SK-N-SH (cell line): ENCODE measurements around the gene SLC24A5. TPM values are rescaled to one million over a fixed set of nuclear protein-coding genes. Genes with fewer than 3 reads are reported as not detected.

ENCODE experiments used
- CTCF ChIA-PET: fragments of 300-600, 350-600 bp; formaldehyde crosslinking; extraction: SDS; loops from one replicate; lab custom pipeline; 2021; lab: Yijun Ruan, JAX
- POLR2A ChIA-PET: fragments of 350-600 bp; sonication (Branson Sonifier 250); formaldehyde crosslinking; extraction: SDS; loops from one replicate; lab custom pipeline; 2020; ENCODE audit warnings: antibody characterized with exemption, inconsistent platforms; lab: Yijun Ruan, JAX
- DNase-seq: peaks from one replicate; pipeline ENCODE4 v3.0.0; 2012
- H2AFZ ChIP-seq: fragments of 200-600 bp; sonication (generic); 2 replicates; pipeline ENCODE4 v1.8.1; 2016; ENCODE audit warnings: antibody characterized with exemption, mild to moderate bottlenecking, low read depth
- H3F3A ChIP-seq: fragments of 200-600 bp; sonication (generic); replicated peaks from 2 replicates; pipeline ENCODE3; 2016; ENCODE audit warnings: antibody characterized with exemption, mild to moderate bottlenecking; ENCODE audit not compliant: insufficient read depth
- H3K27ac ChIP-seq, 2 experiments: fragments of 200-500 bp in 1 of 2; fragments of 200-600 bp in 1 of 2; sonication (Bioruptor generic) in 1 of 2; sonication (generic), shearing (Covaris generic) in 1 of 2; 2 replicates each; pipeline versions ENCODE4 v1.5.1 to v1.6.1; 2014 to 2016; ENCODE audit warnings: low read depth in 2 of 2, inconsistent platforms in 1 of 2, low read length in 1 of 2, mild to moderate bottlenecking in 1 of 2, mixed read lengths in 1 of 2
- H3K27me3 ChIP-seq: fragments of 200-600 bp; sonication (generic), shearing (Covaris generic); 2 replicates; pipeline ENCODE4 v1.6.1; 2016; ENCODE audit warnings: mixed run types; ENCODE audit not compliant: insufficient read depth
- H3K36me3 ChIP-seq, 2 experiments: fragments of 200-500 bp in 1 of 2; fragments of 200-600 bp in 1 of 2; sonication (Bioruptor generic) in 1 of 2; sonication (generic) in 1 of 2; replicated peaks in 1 of 2; 2 replicates each; pipeline versions ENCODE3 to v1.5.1; 2014 to 2016; ENCODE audit warnings: low read length in 1 of 2, mild to moderate bottlenecking in 1 of 2; ENCODE audit not compliant: insufficient read depth in 2 of 2, control insufficient read depth in 1 of 2
- H3K4me1 ChIP-seq, 2 experiments: fragments of 200-500 bp in 1 of 2; fragments of 200-600 bp in 1 of 2; sonication (Bioruptor generic) in 1 of 2; sonication (generic), shearing (Covaris generic) in 1 of 2; 2 replicates each; pipeline versions ENCODE4 v1.5.1 to v1.6.1; 2014 to 2016; ENCODE audit warnings: low read depth in 1 of 2, low read length in 1 of 2, mixed run types in 1 of 2; ENCODE audit not compliant: insufficient read depth in 2 of 2, control insufficient read depth in 1 of 2
- H3K4me2 ChIP-seq: fragments of 200-600 bp; sonication (generic), shearing (Covaris generic); 2 replicates; pipeline ENCODE4 v1.6.1; 2017; ENCODE audit warnings: mixed run types
- H3K4me3 ChIP-seq, 2 experiments: fragments of 200-500 bp in 1 of 2; fragments of 200-600 bp in 1 of 2; sonication (Bioruptor generic) in 1 of 2; sonication (generic), shearing (Covaris generic) in 1 of 2; 2 replicates each; pipeline versions ENCODE4 v1.5.1 to v1.8.1; 2014 to 2016; ENCODE audit warnings: low read depth in 2 of 2, inconsistent platforms in 1 of 2, low read length in 1 of 2, mild to moderate bottlenecking in 1 of 2, mixed read lengths in 1 of 2, moderate library complexity in 1 of 2
- H3K79me2 ChIP-seq: fragments of 200-600 bp; sonication (generic); 2 replicates; pipeline ENCODE4 v1.8.1; 2017; ENCODE audit warnings: mild to moderate bottlenecking; ENCODE audit not compliant: insufficient read depth
- H3K9ac ChIP-seq: fragments of 200-600 bp; sonication (generic); 2 replicates; pipeline ENCODE4 v1.6.1; 2017; ENCODE audit warnings: mixed run types
- H3K9me2 ChIP-seq: fragments of 200-600 bp; sonication (generic); 2 replicates; pipeline ENCODE4 v1.6.1; 2017; ENCODE audit warnings: mixed run types
- H3K9me3 ChIP-seq: fragments of 200-600 bp; sonication (generic); 2 replicates; pipeline ENCODE4 v1.6.1; 2017; ENCODE audit warnings: mixed run types, mild to moderate bottlenecking, moderate library complexity
- H4K20me1 ChIP-seq: fragments of 200-600 bp; sonication (generic); 2 replicates; pipeline ENCODE4 v1.6.1; 2017; ENCODE audit warnings: mild to moderate bottlenecking, mixed run types; ENCODE audit not compliant: insufficient read depth
- ELF1 ChIP-seq: IDR thresholded peaks from 2 replicates; pipeline ENCODE4 v1.4.0; 2012
- EZH2phosphoT487 ChIP-seq: fragments of 200-600 bp; sonication (generic); IDR thresholded peaks from 2 replicates; pipeline ENCODE4 v1.6.1; 2017; ENCODE audit warnings: low read depth, mixed run types, mild to moderate bottlenecking, antibody characterized with exemption, moderate library complexity, borderline replicate concordance
- FOSL2 ChIP-seq: IDR thresholded peaks from 2 replicates; pipeline ENCODE4 v1.4.0; 2012; ENCODE audit warnings: low read depth, mild to moderate bottlenecking, moderate library complexity, borderline replicate concordance
- FOXM1 ChIP-seq: IDR thresholded peaks from 2 replicates; pipeline ENCODE4 v1.4.0; 2012; ENCODE audit warnings: low read depth, mild to moderate bottlenecking
- GABPA ChIP-seq: IDR thresholded peaks from 2 replicates; pipeline ENCODE4 v1.4.0; 2012; ENCODE audit warnings: low read depth, mild to moderate bottlenecking
- GATA2 ChIP-seq: sonication (generic); formaldehyde crosslinking; IDR thresholded peaks from 2 replicates; pipeline ENCODE4 v1.5.0; 2020; ENCODE audit warnings: mild to moderate bottlenecking, missing genetic modification reagents
- JUND ChIP-seq: IDR thresholded peaks from 2 replicates; pipeline ENCODE4 v1.4.0; 2012
- NFIC ChIP-seq: IDR thresholded peaks from 2 replicates; pipeline ENCODE4 v1.4.0; 2012; ENCODE audit warnings: borderline replicate concordance
- RAD21 ChIP-seq: IDR thresholded peaks from 2 replicates; pipeline ENCODE4 v1.6.1; 2012; ENCODE audit warnings: mild to moderate bottlenecking, low read length
- RFX5 ChIP-seq: IDR thresholded peaks from 2 replicates; pipeline ENCODE4 v1.6.1; 2012; ENCODE audit warnings: mild to moderate bottlenecking, improper control_type of control experiment, low read length
- RXRA ChIP-seq: IDR thresholded peaks from 2 replicates; pipeline ENCODE4 v1.4.0; 2012; ENCODE audit warnings: low read depth, mild to moderate bottlenecking, borderline replicate concordance
- SMC3 ChIP-seq: IDR thresholded peaks from 2 replicates; pipeline ENCODE4 v1.6.1; 2012; ENCODE audit warnings: low read depth, low read length, improper control_type of control experiment
- TAF1 ChIP-seq: IDR thresholded peaks from 2 replicates; pipeline ENCODE4 v1.6.1; 2012; ENCODE audit warnings: low read depth, mild to moderate bottlenecking, low read length, moderate library complexity, borderline replicate concordance
- TCF12 ChIP-seq: IDR thresholded peaks from 2 replicates; pipeline ENCODE4 v1.4.0; 2012
- YY1 ChIP-seq: IDR thresholded peaks from 2 replicates; pipeline ENCODE4 v1.4.0; 2012; ENCODE audit warnings: low read depth, mild to moderate bottlenecking
- WGBS: methylation state at CpG from one replicate; pipeline ENCODE4 v1.1.6; 2017; ENCODE audit warnings: low lambda C conversion rate; 5-methylcytosine and 5-hydroxymethylcytosine counted together
- polyA plus RNA-seq, 3 experiments: library from polyadenylated mRNA; depleted of rRNA; stranded (reverse); fragments of >200 nt; gene quantifications; 2 replicates each; pipeline ENCODE4 v1.2.3, GENCODE V29; 2012
- TF ChIP-seq, protein P1 (sequence below): fragments of 150-350 bp; IDR thresholded peaks from 2 replicates; pipeline ENCODE4 v1.6.1; 2016; ENCODE audit warnings: mild to moderate bottlenecking, low read depth, low read length
- TF ChIP-seq, protein P2 (sequence below): IDR thresholded peaks from 2 replicates; pipeline ENCODE4 v1.4.0; 2012; ENCODE audit warnings: low read depth, borderline replicate concordance
- TF ChIP-seq, protein P3 (sequence below): fragments of 200-600 bp; sonication (generic); IDR thresholded peaks from 2 replicates; pipeline ENCODE4 v1.6.1; 2017; ENCODE audit warnings: antibody characterized with exemption, mild to moderate bottlenecking, moderate library complexity

The SLC24A5 gene
- polyA plus RNA-seq, 1 of the 3 experiments (the other 2 are of a cell fraction): not detected

DNA sequence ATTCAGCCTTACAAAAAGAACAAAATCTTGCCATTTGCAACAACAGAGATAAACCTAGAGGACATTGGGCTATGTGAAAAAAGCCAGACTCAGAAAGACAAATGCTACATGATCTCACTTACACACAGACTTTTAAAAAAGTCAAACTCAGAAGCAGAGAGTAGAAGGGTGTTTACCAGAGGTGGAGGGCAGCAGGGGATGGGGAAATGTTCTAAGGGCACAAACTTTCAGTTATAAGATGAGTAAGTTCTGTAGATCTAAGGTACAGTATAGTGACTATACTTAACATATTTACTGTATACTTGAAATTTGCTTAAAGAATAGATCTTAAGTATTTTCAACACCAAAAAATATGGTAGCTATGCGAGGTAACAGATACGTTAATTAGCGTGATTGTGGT lies 54.3 kb downstream of the SLC24A5 start:
- POLR2A ChIA-PET: no interaction called here
- Histone ChIP-seq H3K9me2 (no peaks in the 10 kb centered on the region), H3K27me3 (no peaks in the 10 kb centered on the region), H3K27ac (no peak overlapping the region), H3K79me2 (peaks cover 72% of the 10 kb centered on the region), H3K36me3 (peaks cover 9 to 11% of the 10 kb centered on the region in 2 experiments), H3K9ac (no peak overlapping the region), H3F3A (peaks cover 3% of the 10 kb centered on the region), H3K4me1 (peaks cover 5 to 8% of the 10 kb centered on the region in 2 experiments; a peak in 3 of 4 replicates), H3K4me3 (no peak overlapping the region), H3K9me3 (0 out of 2 replicates have a peak, but pooled peaks cover 3% of the 10 kb centered on the region), H3K4me2 (no peak overlapping the region), H2AFZ (no peak overlapping the region), H4K20me1 (no peaks in the 10 kb centered on the region)
- WGBS: 97% methylated on average over 3 of the region's 3 CpGs
- no peak for TF ChIP-seq GABPA
- TF ChIP-seq TAF1: no peak
- CTCF ChIA-PET: no interaction called here
- DNase-seq: no peak

DNA sequence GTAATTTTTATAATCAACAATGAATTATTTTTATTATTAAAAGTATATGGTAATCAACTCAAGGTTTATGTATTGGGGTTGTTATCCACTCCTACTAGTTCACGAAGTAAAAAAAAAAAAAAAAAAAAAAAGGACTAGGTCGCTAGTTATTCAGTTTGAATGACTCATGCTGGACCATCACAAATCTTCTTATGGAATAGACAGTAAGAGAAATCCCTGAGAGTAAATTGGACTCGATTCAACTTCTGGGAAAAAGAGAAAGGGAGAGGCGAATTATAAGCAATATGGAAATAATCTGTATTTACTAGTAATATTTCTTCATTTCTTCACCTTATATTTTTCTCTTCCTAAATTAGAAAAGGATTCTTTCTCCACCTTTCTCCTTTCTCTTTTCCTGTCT lies 55.3 kb downstream of the SLC24A5 start:
- TF ChIP-seq JUND (peak; percentile 35; the same call in 1 of the 2 replicates), TCF12 (no peak), NFIC (0 out of 2 replicates have a peak, but pooled peaks have one; percentile 40), RAD21 (no peak), FOSL2 (peak; percentile 58; the same call in 1 of the 2 replicates), TAF1 (no peak), GATA2 (CRISPR knock-in tag) (no peak), ELF1 (no peak), RFX5 (no peak), FOXM1 (no peak), YY1 (no peak), EZH2phosphoT487 (no peak), SMC3 (no peak), RXRA (no peak)
- TF ChIP-seq, protein P1, sequence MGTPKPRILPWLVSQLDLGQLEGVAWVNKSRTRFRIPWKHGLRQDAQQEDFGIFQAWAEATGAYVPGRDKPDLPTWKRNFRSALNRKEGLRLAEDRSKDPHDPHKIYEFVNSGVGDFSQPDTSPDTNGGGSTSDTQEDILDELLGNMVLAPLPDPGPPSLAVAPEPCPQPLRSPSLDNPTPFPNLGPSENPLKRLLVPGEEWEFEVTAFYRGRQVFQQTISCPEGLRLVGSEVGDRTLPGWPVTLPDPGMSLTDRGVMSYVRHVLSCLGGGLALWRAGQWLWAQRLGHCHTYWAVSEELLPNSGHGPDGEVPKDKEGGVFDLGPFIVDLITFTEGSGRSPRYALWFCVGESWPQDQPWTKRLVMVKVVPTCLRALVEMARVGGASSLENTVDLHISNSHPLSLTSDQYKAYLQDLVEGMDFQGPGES: no peak
- TF ChIP-seq, protein P2, sequence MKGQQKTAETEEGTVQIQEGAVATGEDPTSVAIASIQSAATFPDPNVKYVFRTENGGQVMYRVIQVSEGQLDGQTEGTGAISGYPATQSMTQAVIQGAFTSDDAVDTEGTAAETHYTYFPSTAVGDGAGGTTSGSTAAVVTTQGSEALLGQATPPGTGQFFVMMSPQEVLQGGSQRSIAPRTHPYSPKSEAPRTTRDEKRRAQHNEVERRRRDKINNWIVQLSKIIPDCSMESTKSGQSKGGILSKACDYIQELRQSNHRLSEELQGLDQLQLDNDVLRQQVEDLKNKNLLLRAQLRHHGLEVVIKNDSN: no peak
- TF ChIP-seq, protein P3, sequence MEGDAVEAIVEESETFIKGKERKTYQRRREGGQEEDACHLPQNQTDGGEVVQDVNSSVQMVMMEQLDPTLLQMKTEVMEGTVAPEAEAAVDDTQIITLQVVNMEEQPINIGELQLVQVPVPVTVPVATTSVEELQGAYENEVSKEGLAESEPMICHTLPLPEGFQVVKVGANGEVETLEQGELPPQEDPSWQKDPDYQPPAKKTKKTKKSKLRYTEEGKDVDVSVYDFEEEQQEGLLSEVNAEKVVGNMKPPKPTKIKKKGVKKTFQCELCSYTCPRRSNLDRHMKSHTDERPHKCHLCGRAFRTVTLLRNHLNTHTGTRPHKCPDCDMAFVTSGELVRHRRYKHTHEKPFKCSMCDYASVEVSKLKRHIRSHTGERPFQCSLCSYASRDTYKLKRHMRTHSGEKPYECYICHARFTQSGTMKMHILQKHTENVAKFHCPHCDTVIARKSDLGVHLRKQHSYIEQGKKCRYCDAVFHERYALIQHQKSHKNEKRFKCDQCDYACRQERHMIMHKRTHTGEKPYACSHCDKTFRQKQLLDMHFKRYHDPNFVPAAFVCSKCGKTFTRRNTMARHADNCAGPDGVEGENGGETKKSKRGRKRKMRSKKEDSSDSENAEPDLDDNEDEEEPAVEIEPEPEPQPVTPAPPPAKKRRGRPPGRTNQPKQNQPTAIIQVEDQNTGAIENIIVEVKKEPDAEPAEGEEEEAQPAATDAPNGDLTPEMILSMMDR: no peak
- TF ChIP-seq, all 33 proteins: peak for 3
- Histone ChIP-seq H3K36me3 (peaks cover 9 to 11% of the 10 kb centered on the region in 2 experiments), H3K4me1 (peaks cover 5 to 8% of the 10 kb centered on the region in 2 experiments; a peak in 3 of 4 replicates), H3K4me2 (peak overlapping the region; percentile 74), H3K9ac (peak overlapping the region; percentile 89; the same call in 1 of the 2 replicates), H3K9me2 (no peaks in the 10 kb centered on the region), H3K27me3 (no peaks in the 10 kb centered on the region), H2AFZ (0 out of 2 replicates have a peak overlapping the region, but pooled peaks have one; percentile 95), H3F3A (peaks cover 3% of the 10 kb centered on the region), H4K20me1 (no peaks in the 10 kb centered on the region), H3K9me3 (0 out of 2 replicates have a peak, but pooled peaks cover 3% of the 10 kb centered on the region), H3K79me2 (peaks cover 62% of the 10 kb centered on the region), H3K4me3 (peak overlapping the region; percentile 61 to 82), H3K27ac (peak overlapping the region; percentile 74 to 93; a peak in 3 of 4 replicates)
- 18% methylated on average over 4 of the region's 4 CpGs for WGBS
- no peak for DNase-seq
- ChIA-PET POLR2A (no interaction called here), CTCF (interaction anchor here (0.6 kb wide), 1 partner anchor 29 kb away, joined by 3 read pairs; no protein-coding TSS in a partner anchor)
